Fibroblast of skin of right biceps (primary cell): ENCODE data around the gene SPIRE2.
"Not testable (repeated sequence)": the region's sequence is repeated elsewhere in the genome, so short reads cannot be mapped to it uniquely, and the experiment has no call there.

ENCODE experiments used
- DNase-seq: peaks from one replicate; pipeline ENCODE4 v3.0.0-alpha.2; 2013

Gene SPIRE2

DNA sequence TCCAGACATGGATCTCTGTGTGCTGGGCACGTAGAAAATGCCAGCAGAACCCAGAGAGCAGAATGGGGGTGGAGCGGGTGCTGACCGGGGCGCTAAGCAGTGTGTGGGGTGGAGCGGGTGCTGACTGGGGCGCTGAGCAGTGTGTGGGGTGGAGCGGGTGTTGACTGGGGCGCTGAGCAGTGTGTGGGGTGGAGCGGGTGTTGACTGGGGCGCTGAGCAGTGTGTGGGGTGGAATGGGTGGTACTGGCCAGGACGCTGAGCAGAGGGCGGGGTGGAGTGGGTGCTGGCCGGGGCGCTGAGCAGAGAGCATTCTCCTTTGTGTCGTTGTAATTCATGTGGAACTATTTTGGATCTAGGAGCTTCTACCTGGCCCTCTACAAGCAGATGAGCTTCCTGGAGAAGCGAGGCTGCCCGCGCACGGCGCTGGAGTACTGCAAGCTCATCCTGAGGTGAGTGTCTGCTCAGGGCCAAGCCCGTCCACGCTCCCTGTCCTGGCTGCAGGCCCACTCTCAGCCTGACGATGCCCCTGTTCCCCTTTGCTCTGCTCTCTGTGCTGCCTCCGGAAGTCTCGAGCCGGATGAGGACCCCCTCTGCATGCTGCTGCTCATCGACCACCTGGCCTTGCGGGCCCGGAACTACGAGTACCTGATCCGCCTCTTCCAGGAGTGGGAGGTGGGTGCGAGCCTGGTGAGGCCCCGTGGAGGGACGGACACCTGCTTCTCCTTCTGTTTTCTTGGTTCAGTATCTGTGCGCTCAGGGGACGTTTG lies 70.1 kb downstream of the SPIRE2 start:
- no peak for DNase-seq

DNA sequence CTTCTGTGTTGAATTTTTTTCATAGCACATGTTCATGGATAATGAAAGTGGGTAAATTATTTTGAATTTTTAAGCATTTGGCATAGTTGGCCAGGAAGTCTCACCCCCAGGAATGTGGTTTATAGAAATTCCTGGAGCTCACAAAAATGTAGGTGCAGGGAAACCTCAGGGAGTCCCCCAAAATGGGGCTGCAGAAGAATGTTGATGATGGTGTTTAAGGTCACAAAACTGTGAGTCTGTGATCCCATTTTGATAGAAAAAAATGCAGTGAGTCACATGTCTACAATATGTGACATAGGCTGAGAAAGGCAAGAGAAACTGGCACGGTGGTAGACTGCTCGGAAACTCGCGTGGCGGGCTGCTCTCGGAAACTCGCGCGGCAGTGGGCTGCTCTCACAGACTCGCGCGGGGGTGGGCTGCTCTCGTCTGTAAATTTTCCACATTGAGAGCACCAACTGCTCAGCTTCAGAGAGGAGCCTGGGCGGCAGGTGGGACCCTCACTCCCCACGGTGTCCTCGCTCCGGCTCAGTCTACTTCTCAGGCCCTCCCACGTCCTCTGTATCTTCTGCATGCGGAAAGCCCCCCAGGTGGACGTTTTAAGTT lies 71.7 kb downstream of the SPIRE2 start:
- peak; percentile 41 for DNase-seq

DNA sequence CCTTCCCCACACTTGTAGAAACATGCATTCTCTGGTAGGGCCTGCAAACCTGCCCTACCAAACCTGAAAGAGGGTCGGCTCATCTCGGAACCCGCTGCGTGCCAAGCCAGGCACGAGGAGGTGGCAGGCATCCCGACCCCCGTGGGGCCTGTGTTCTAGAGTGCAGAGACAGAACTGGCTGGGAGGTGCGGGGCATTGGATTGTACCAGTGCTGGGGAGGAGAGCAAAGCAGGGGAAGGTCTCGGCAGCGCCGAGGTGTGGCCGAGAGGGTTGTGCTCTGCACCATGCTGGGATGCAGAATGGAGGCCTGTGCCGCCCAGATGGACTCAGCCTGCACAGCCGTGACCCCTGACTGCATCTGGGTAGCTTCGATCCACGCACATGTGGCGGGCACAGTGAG lies 72.6 kb downstream of the SPIRE2 start:
- no peak for DNase-seq

GRCh38 chr16:89902980-89903379 lies 74.7 kb downstream of the SPIRE2 start:
- no peak for DNase-seq

GRCh38 chr16:89903908-89904515 lies 75.7 kb downstream of the SPIRE2 start:
- DNase-seq = no peak

DNA sequence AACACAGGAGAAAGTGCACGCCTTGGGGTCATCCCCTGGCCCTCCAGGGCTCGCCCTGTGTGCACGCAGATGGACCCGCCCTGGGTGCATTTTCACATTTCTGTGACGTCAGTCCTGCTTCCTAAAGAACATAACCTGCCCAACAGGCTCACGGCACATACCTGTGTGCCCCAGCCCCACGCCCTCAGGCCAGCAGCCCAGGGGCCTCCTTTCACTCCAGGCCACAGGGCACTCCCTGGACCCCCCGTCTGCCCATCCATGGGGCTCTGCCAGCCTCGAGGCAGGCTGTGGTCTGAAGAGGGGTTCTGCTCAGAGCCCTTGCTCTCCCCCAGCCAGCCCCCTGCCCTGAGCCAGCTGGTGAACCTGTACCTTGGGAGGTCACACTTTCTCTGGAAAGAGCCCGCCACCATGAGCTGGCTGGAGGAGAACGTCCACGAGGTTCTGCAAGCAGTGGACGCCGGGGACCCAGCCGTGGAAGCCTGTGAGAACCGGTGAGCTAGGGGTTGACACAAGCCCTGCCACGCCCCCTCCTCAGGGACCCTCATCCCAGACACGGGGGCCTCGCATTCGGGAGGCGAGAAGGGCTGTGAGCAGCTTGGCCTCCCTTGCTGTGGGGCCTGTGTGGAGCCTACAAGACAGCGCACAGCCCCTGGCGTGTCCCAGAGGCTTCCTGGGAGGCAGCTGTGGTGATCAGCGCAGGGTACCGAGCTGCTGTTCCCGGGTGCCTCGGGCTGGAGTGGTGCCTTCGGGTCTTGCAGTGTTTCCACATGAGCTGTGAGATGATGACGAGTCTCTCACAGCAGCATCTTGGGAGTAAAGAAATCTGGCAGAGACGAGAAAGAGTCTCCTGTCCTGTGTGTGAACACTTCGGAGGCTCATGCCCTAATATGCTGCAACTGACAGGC lies 76.6 kb downstream of the SPIRE2 start:
- DNase-seq = no peak

DNA sequence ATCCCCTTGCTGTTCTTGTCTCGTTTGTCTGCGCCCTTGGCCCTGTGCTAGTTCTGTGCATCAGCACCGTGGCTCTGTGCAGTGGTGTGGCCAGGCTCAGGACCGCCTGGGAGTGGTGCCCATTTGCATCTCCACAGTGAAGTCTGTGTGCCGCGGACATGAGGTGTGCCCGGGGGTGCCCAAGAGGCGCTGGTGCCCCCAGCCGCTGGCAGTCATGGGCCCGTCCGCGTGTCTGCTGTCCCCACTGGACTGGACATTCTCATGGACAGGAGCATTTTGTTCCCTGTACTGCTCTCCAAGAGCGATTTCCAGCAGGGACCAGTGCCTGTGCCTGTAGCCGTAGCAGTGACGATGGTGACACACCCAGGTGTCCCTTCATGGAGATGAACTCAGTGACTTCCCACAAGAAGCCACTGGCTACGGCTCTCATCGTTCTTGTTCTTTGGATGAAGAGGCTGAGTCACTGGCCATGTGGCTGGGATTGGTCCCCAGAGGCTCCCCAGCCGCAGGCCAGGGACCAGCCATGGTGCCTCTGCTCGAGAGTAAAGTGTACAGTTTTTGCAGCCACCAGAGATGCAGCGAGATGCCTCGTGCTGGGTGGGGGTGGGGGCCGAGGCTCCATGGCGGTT lies 77.3 kb downstream of the SPIRE2 start:
- DNase-seq = no peak

GRCh38 chr16:89906140-89907025 lies 78.1 kb downstream of the SPIRE2 start:
- no peak for DNase-seq

GRCh38 chr16:89907055-89907814 lies 79.0 kb downstream of the SPIRE2 start:
- no peak for DNase-seq

DNA sequence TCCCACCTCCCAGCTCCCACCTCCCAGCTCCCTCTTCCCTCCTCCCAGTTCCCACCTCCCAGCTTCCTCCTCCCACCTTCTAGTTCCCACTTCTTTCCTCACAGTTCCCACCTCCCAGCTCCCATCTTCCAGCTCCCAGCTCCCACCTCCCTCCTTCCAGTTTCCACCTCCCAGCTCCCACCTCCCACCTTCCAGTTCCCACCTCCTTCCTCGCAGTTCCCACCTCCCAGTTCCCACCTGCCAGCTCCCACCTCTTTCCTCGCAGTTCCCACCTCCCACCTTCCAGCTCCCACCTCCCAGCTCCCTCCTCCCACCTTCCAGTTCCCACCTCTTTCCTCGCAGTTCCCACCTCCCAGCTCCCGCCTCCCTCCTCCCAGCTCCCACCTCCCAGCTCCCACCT lies 80.0 kb downstream of the SPIRE2 start:
- no peak for DNase-seq

GRCh38 chr16:89909777-89910716 lies 81.8 kb downstream of the SPIRE2 start:
- DNase-seq = peak; percentile 73

GRCh38 chr16:89910717-89911354 lies 82.6 kb downstream of the SPIRE2 start:
- DNase-seq = no peak

DNA sequence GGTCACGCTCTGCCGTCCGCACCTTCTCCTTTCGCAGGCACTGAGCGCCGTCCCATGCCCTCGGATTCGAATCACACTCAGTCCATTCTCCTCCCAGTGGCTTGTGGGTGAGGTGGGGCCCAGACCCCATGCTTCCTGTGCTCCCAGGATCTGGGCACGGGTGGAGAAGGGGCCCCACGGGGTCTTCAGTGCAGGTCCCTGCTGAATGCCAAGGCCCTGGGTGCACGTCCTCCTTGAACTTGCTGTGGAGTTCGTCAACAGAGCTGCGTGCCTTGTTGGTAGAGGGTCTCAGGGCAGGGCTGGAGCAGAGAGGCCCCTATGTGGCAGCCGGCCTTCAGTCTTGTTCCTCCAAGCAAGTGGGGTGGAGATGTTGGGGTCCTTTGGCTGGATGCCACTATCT lies 83.1 kb downstream of the SPIRE2 start:
- DNase-seq = no peak

- DNase-seq = no peak
Measured at GRCh38 chr16:89912143-89912542, 83.9 kb downstream of the SPIRE2 start.

GRCh38 chr16:89912627-89913026 lies 84.4 kb downstream of the SPIRE2 start:
- DNase-seq = no peak

- no peak for DNase-seq
Measured at GRCh38 chr16:89913408-89914387, 85.4 kb downstream of the SPIRE2 start.

- not testable (repeated sequence) for DNase-seq
Measured at GRCh38 chr16:89914642-89915285, 86.5 kb downstream of the SPIRE2 start.
